SK-N-MC (cell line): Measurements from ENCODE around the gene MSH3.

ENCODE experiments used
- EZH2 ChIP-seq: fragments of 200-600 bp; sonication (generic); IDR thresholded peaks from one replicate; pipeline ENCODE4 v1.6.1; 2017; ENCODE audit warnings: antibody characterized with exemption
- POLR2AphosphoS5 ChIP-seq: IDR thresholded peaks from 2 replicates; pipeline ENCODE4 v1.6.1; 2012; ENCODE audit warnings: mild to moderate bottlenecking, low read depth, low read length, borderline replicate concordance

DNA sequence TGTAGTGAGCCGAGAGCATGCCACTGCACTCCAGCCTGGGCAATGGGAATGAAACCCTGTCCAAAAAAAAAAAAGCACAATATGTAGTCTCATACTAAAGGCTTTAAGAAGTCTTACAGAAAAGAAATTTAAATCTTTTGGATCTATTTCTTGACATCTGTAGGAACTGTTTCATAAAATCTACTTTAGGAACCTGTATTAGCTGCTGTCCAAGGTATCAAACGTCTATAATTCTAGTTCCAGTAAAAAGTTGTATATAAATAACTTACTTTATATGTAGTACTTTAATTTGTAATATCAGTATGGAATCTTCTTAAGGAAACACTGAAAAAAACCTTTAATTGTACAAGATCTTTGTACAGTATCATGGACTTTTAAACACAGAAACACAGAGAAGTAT is 199.0 kb downstream of the MSH3 start:
- TF ChIP-seq EZH2 (no peak), POLR2AphosphoS5 (no peak)
